CD4-positive, alpha-beta T cell treated with Interleukin-6 for 4 hours (primary cell): ENCODE measurements around the gene MTMR1.

ENCODE experiments used
- DNase-seq: peaks from one replicate; pipeline ENCODE4 v3.0.0-alpha.2; 2020; ENCODE audit warnings: mixed read lengths

Gene MTMR1

GRCh38 chrX:150805736-150806135 lies 112.5 kb downstream of the MTMR1 start:
- no peak for DNase-seq

- DNase-seq, result no peak
These were observed 113.6 kb downstream of the MTMR1 start for GRCh38 chrX:150806827-150807226.

GRCh38 chrX:150813922-150814321 lies 120.7 kb downstream of the MTMR1 start:
- DNase-seq, result no peak
